ENCODE results near the gene ZNF3. TPM values are rescaled to one million over a fixed set of nuclear protein-coding genes. Genes with fewer than 3 reads are reported as not detected.
A peak's percentile ranks its signal among the peaks of the same experiment; 100 is the strongest.

Gene ZNF3
- total RNA-seq, 1 experiment from 2014 or later, result 44.3 TPM

DNA sequence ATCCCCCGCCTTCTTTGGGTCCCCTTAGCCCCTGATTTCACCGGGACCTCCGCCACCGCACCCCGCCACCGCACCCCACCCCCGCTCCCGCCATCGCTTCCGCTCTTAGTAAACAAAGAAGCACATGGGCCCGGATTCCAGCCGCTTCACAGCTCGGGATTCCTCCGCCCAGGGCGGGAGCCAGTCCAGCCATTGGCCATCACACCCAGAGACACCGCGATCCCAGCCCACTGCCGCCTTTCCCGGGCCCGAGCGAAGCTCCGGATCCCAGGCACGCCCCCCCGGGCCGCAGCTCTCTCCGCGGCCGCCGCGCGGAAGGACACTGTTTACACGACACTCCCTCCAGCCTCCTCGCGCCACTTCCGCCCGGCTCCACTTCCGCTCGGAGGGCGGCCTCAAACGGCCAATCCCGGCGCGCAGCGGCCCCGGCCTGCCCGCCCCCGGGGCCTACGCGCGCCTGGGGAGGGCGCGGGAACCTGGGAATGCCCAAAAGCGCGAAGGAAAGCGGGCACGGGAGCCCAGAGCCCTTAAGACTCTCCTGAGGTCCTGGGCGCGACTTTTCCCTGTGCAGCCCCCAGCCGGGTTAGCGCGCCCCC lies 19.0 kb upstream of the ZNF3 start:
- peaks cover 50% of the 10 kb centered on the region for H3K36me3 ChIP-seq
- peak overlapping the region; percentile 93 for H3K4me3 ChIP-seq

DNA sequence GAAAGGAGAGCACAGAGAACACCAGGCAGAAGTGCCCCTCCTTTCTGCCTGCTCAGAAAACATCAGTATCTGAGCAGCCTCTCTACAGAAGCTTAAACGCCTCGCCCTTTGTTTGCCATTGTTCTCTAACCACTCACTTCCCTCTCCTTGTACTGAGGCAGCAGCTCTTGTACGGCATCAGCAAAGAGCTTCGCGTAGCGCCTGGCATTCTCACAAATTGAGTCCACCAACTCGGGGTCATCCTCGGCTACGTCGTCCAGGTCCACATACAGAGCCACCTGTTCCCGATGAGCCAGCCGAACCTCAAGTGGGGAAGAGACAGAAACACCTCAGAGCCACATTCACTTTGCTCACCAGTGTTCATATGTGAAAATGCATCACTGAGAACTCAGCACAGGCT lies 17.9 kb upstream of the ZNF3 start:
- Histone ChIP-seq H3K9me3 (replicated peaks) (no peaks in the 10 kb centered on the region), H3K27me3 (no peaks in the 10 kb centered on the region), H3K36me3 (peaks cover 60% of the 10 kb centered on the region), H3K4me3 (peak overlapping the region; percentile 93), H3K27ac (no peak overlapping the region), H3K4me1 (no peaks in the 10 kb centered on the region)
- DNase-seq, result no peak

More for the DNA sequence above, 19.0 kb upstream of the ZNF3 start:
- no peaks in the 10 kb centered on the region for H3K4me1 ChIP-seq
- DNase-seq, result peak; percentile 93 to 94
- peak overlapping the region; percentile 98 for H3K27ac ChIP-seq
- no peaks in the 10 kb centered on the region for H3K9me3 ChIP-seq (replicated peaks)
- H3K27me3 ChIP-seq, result no peaks in the 10 kb centered on the region

GRCh38 chr7:100098913-100099312 lies 17.4 kb upstream of the ZNF3 start:
- Histone ChIP-seq H3K27ac (no peak overlapping the region), H3K4me3 (no peak overlapping the region), H3K36me3 (peaks cover 66% of the 10 kb centered on the region), H3K9me3 (replicated peaks) (no peaks in the 10 kb centered on the region), H3K27me3 (no peaks in the 10 kb centered on the region), H3K4me1 (no peaks in the 10 kb centered on the region)
- no peak for DNase-seq

- H3K4me1 ChIP-seq, result peaks cover 15% of the 10 kb centered on the region
- peaks cover 96% of the 10 kb centered on the region for H3K36me3 ChIP-seq
- DNase-seq, result no peak
- no peak overlapping the region for H3K27ac ChIP-seq
- H3K27me3 ChIP-seq, result no peaks in the 10 kb centered on the region
- H3K4me3 ChIP-seq, result no peak overlapping the region
- H3K9me3 ChIP-seq (replicated peaks), result no peaks in the 10 kb centered on the region
Observed at GRCh38 chr7:100095704-100096103, 14.2 kb upstream of the ZNF3 start.

GRCh38 chr7:100095289-100095688 lies 13.8 kb upstream of the ZNF3 start:
- H3K36me3 ChIP-seq, result peaks cover 94% of the 10 kb centered on the region
- DNase-seq, result no peak
- H3K27me3 ChIP-seq, result no peaks in the 10 kb centered on the region
- H3K9me3 ChIP-seq (replicated peaks), result no peaks in the 10 kb centered on the region
- no peak overlapping the region for H3K27ac ChIP-seq
- H3K4me1 ChIP-seq, result peaks cover 19% of the 10 kb centered on the region
- H3K4me3 ChIP-seq, result no peak overlapping the region

DNA sequence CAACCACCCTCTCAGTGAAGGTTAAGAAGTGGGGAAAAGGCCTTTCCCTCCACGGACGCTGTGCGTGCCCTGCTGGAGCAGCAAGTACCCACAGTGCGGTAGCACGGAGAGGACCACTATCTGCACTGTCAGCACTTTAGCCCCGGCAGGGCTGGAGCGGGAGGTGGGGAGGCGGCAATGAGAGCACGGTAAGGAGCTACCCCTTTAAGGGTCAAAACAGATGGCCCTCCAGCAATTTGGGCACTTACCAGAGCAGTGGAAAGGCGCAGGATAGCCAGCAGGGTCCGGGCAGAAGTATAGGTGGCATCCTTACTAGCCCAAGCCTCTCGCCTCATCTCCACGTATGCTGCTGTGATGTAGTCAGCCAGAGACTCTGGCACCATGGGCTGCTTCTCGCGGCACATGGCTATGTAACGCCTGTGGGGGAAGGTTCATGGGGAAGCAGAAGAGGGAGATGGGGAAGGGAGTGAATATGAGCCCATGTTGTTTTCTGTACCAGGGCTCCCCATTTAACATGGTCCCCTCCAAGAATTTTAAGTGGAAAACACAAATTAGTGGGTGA lies 12.5 kb upstream of the ZNF3 start:
- Histone ChIP-seq H3K27ac (no peak overlapping the region), H3K36me3 (peaks cover 81% of the 10 kb centered on the region), H3K4me1 (peaks cover 24% of the 10 kb centered on the region), H3K9me3 (replicated peaks) (no peaks in the 10 kb centered on the region), H3K4me3 (no peak overlapping the region), H3K27me3 (no peaks in the 10 kb centered on the region)
- no peak for DNase-seq

DNA sequence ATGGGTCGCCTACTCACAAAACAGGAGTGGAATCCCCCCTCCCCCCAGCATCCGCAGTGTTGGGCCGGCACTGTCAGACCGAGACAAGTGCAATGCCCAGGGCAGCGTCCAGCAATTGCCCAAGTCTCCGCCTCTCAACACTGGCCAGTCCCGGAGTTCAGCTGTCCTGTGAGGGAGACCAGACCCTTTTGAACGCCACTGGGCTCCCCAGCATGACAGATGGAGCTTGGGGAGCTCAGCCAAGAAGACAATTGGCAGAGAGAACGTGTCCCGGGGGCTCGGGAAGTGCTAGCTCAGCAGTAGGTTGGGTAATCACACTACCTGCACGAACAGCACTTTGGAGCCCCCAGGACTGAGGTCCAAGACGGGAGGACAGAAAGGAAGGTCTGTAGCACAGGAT lies 12.0 kb upstream of the ZNF3 start:
- no peak overlapping the region for H3K27ac ChIP-seq
- peaks cover 24% of the 10 kb centered on the region for H3K4me1 ChIP-seq
- peaks cover 76% of the 10 kb centered on the region for H3K36me3 ChIP-seq
- no peak overlapping the region for H3K4me3 ChIP-seq
- no peaks in the 10 kb centered on the region for H3K9me3 ChIP-seq (replicated peaks)
- no peak for DNase-seq
- no peaks in the 10 kb centered on the region for H3K27me3 ChIP-seq

GRCh38 chr7:100093054-100093453 lies 11.5 kb upstream of the ZNF3 start:
- no peak overlapping the region for H3K27ac ChIP-seq
- peaks cover 71% of the 10 kb centered on the region for H3K36me3 ChIP-seq
- H3K9me3 ChIP-seq (replicated peaks), result no peaks in the 10 kb centered on the region
- peaks cover 24% of the 10 kb centered on the region for H3K4me1 ChIP-seq
- H3K4me3 ChIP-seq, result no peak overlapping the region
- no peaks in the 10 kb centered on the region for H3K27me3 ChIP-seq
- DNase-seq, result no peak

DNA sequence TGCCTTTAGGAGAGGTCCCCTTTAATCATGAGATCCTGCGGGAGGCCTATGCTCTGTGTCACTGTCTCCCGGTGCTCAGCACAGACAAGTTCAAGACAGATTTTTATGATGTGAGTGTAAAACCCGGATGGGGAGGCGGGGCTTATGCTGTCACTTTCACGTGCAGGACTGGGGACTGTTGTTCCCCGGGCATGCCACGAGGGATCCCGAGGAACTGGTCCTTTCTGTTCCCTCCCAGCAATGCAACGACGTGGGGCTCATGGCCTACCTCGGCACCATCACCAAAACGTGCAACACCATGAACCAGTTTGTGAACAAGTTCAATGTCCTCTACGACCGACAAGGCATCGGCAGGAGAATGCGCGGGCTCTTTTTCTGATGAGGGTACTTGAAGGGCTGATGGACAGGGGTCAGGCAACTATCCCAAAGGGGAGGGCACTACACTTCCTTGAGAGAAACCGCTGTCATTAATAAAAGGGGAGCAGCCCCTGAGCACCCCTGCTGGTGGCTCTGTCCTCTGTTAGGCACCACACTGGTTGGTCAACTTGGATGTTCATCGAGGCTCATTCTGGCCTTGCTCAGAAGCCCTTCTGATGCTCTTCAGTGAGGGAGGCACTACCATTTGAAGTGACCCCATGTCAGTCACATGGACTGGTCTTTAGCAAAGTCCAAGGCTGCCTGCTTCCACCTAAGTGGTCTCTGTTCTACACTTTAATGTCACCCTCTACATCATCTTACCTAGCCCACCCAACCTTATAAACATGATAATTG lies 10.1 kb upstream of the ZNF3 start:
- peak; percentile 26 to 46 for DNase-seq
- Histone ChIP-seq H3K4me1 (peaks cover 24% of the 10 kb centered on the region), H3K27ac (peak overlapping the region; percentile 76), H3K27me3 (no peaks in the 10 kb centered on the region), H3K9me3 (replicated peaks) (no peaks in the 10 kb centered on the region), H3K36me3 (peaks cover 57% of the 10 kb centered on the region), H3K4me3 (no peak overlapping the region)

DNA sequence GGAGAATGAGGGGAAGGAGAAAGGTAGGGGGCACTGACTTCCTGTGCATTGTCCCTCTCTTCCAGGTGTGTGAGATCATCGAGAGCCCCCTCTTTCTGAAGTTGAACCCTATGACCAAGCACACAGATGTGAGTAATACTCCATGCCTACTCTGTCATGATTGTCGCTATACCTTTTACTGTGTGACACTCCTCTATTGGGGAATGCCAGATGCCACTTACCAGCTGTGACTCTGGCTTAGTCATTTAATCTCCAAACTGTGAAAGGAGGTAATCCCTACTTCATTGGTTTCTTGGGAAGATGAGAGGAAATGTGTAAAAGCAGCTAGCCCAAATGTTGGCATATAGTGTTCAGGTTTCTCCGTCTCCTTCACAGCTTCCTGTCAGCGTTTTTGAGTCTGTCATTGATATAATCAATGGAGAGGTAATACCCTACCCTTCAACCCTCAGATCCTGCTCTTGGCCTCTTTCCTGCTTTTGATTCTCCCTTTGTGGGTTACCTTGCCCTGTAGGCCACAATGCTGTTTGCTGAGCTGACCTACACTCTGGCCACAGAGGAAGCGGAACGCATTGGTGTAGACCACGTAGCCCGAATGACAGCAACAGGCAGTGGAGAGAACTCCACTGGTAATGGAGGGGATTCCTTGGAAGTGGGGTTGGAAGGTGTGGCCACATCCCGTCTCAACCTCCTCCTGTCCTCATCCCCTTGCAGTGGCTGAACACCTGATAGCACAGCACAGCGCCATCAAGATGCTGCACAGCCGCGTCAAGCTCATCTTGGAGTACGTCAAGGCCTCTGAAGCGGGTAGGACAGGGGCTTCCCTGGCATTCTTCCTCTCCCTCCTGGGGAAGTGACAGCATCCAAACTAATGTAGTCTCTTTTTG lies 9.2 kb upstream of the ZNF3 start:
- Histone ChIP-seq H3K9me3 (replicated peaks) (no peaks in the 10 kb centered on the region), H3K36me3 (peaks cover 48% of the 10 kb centered on the region), H3K4me1 (peaks cover 24% of the 10 kb centered on the region), H3K27ac (peak overlapping the region; percentile 76), H3K27me3 (no peaks in the 10 kb centered on the region), H3K4me3 (no peak overlapping the region)
- DNase-seq, result peak; percentile 79 to 82

- Histone ChIP-seq H3K27ac (peak overlapping the region; percentile 76), H3K36me3 (peaks cover 37% of the 10 kb centered on the region), H3K4me3 (peak overlapping the region; percentile 88), H3K27me3 (no peaks in the 10 kb centered on the region), H3K4me1 (peaks cover 24% of the 10 kb centered on the region), H3K9me3 (replicated peaks) (no peaks in the 10 kb centered on the region)
- DNase-seq, result no peak
Observed at GRCh38 chr7:100089458-100090196, 8.1 kb upstream of the ZNF3 start.

GRCh38 chr7:100088621-100089457 lies 7.3 kb upstream of the ZNF3 start, which contains the start of gene COPS6:
COPS6 (plus strand) TSS chr7:100088969; CDS start chr7:100088991, 22 bp downstream.
- peak within 1 kb of the TSS; percentile 88 for H3K4me3 ChIP-seq
- no peaks in the 10 kb centered on the region for H3K9me3 ChIP-seq (replicated peaks)
- peak; percentile 82 for DNase-seq
- no peaks in the 10 kb centered on the region for H3K27me3 ChIP-seq
- peaks cover 29% of the 10 kb centered on the region for H3K36me3 ChIP-seq
- peak within 1 kb of the TSS; percentile 76 for H3K27ac ChIP-seq
- H3K4me1 ChIP-seq, result peaks cover 24% of the 10 kb centered on the region

DNA sequence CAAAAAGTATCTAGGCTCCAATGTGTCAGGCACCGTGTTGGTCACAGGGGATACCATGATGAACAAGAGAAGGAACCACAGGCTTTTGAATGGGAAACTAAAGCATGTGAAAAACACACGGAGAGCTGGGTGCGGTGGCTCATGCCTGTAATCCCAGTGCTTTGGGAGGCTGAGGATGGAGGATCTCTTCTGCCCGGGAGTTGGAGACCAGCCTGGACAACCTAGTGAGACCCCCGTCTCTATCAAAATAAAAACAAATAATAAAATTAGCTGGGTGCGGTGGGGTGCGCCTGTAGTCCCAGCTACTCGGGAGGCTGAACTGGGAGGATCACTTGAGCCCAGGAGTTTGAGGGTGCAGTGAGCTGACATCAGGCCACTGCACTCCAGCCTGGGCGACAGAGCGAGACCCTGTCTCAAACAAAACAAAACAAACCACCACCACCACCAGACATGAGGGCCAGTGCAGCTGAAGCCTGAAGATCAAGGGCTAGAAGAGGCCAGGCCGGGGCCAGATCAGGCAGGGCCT lies 6.6 kb upstream of the ZNF3 start:
- Histone ChIP-seq H3K4me1 (peaks cover 24% of the 10 kb centered on the region), H3K4me3 (peak overlapping the region; percentile 88), H3K27ac (peak overlapping the region; percentile 76), H3K9me3 (replicated peaks) (no peaks in the 10 kb centered on the region), H3K27me3 (no peaks in the 10 kb centered on the region), H3K36me3 (peaks cover 22% of the 10 kb centered on the region)
- no peak for DNase-seq

Measured in SJCRH30 (cell line).